HCT116 (cell line): ENCODE results near the gene PDHX. TPM values are rescaled to one million over a fixed set of nuclear protein-coding genes. Genes with fewer than 3 reads are reported as not detected.

Experiments
- ATAC-seq: fragments of 200-7000 bp; cut with Tn5 transposase; 2 replicates; pipeline ENCODE4 v1.9.1; 2020; ENCODE audit warnings: mild to moderate bottlenecking, moderate library complexity
- BruUV-seq: library from RNA; stranded (reverse); fragments of 400-500 nt; replicated peaks from 2 replicates; lab custom pipeline; 2021; lab: Mats Ljungman, UMichigan
- CTCF ChIA-PET: fragments of 300-600 bp; sonication (Branson Sonifier 250); formaldehyde crosslinking; loops from one replicate; lab custom pipeline; 2021; ENCODE audit warnings: antibody characterized with exemption; lab: Charles Lee
- POLR2A ChIA-PET: fragments of 300-600, 350-600 bp; sonication (Branson Sonifier 250); formaldehyde crosslinking; loops from one replicate; lab custom pipeline; 2021; ENCODE audit warnings: antibody characterized with exemption; lab: Charles Lee
- RAD21 ChIA-PET, 2 experiments: fragments of 300-600 bp; sonication (Branson Sonifier 250); formaldehyde crosslinking; loops; one replicate each; lab custom pipeline; 2023; ENCODE audit warnings: low total read pairs in 2 of 2; ENCODE audit not compliant: uncharacterized antibody in 2 of 2, unreplicated experiment in 2 of 2, low non-redundant PET in 1 of 2; lab: Charles Lee
- DNase-seq: peaks from one replicate; pipeline ENCODE4 v3.0.0-alpha.2; 2010; ENCODE audit warnings: low read depth, low spot score
- H2AFZ ChIP-seq: fragments of 200-600 bp; shearing (Covaris generic), sonication (generic); 2 replicates; pipeline ENCODE4 v1.6.1; 2017; ENCODE audit warnings: low read depth, mixed run types, mixed read lengths, antibody characterized with exemption, low read length; ENCODE audit not compliant: poor library complexity, severe bottlenecking
- H3K27ac ChIP-seq: 2 replicates; pipeline ENCODE4 v1.5.1; 2012; ENCODE audit warnings: low read depth, low read length
- H3K27me3 ChIP-seq: fragments of 200-600 bp; sonication (generic); 2 replicates; pipeline ENCODE4 v1.6.1; 2016; ENCODE audit warnings: mixed run types, low read length, mixed read lengths; ENCODE audit not compliant: insufficient read depth
- H3K36me3 ChIP-seq, 2 experiments: fragments of 200-500 bp in 1 of 2; fragments of 200-600 bp in 1 of 2; sonication (Bioruptor generic) in 1 of 2; sonication (generic) in 1 of 2; 2 replicates each; pipeline versions ENCODE4 v1.5.1 to v1.6.1; 2014 to 2016; ENCODE audit warnings: low read length in 2 of 2, inconsistent platforms in 1 of 2, mixed read lengths in 1 of 2, mixed run types in 1 of 2; ENCODE audit not compliant: insufficient read depth in 2 of 2, control insufficient read depth in 1 of 2
- H3K4me1 ChIP-seq, 2 experiments: fragments of 200-600 bp in 1 of 2; sonication (generic) in 1 of 2; 2 replicates each; pipeline versions ENCODE4 v1.5.1 to v1.6.1; 2012 to 2017; ENCODE audit warnings: low read length in 2 of 2, inconsistent platforms in 1 of 2, mild to moderate bottlenecking in 1 of 2, mixed read lengths in 1 of 2, mixed run types in 1 of 2, moderate library complexity in 1 of 2; ENCODE audit not compliant: insufficient read depth in 2 of 2, control insufficient read depth in 1 of 2
- H3K4me2 ChIP-seq: fragments of 200-600 bp; sonication (generic); 2 replicates; pipeline ENCODE4 v1.6.1; 2017; ENCODE audit warnings: mixed run types, low read length, mixed read lengths
- H3K4me3 ChIP-seq, 2 experiments: fragments of 200-600 bp in 1 of 2; sonication (generic) in 1 of 2; replicated peaks in 1 of 2; 2 replicates each; pipeline ENCODE4 v1.5.1; 2011 to 2016; ENCODE audit warnings: low read length in 2 of 2, control low read depth in 1 of 2, low read depth in 1 of 2, mild to moderate bottlenecking in 1 of 2, mixed read lengths in 1 of 2, mixed run types in 1 of 2
- H3K79me2 ChIP-seq: fragments of 200-600 bp; sonication (generic); 2 replicates; pipeline ENCODE4 v1.6.1; 2017; ENCODE audit warnings: mild to moderate bottlenecking, mixed run types, low read length, moderate library complexity, mixed read lengths; ENCODE audit not compliant: insufficient read depth
- H3K9ac ChIP-seq: fragments of 200-600 bp; sonication (generic); 2 replicates; pipeline ENCODE4 v1.6.1; 2016; ENCODE audit warnings: low read length, mixed read lengths
- H3K9me2 ChIP-seq: fragments of 200-600 bp; sonication (generic), shearing (Covaris generic); 2 replicates; pipeline ENCODE4 v1.6.1; 2017; ENCODE audit warnings: mixed run types, mild to moderate bottlenecking, moderate library complexity; ENCODE audit not compliant: insufficient read depth
- H3K9me3 ChIP-seq, 2 experiments: fragments of 200-500 bp in 1 of 2; fragments of 200-600 bp in 1 of 2; sonication (Bioruptor generic) in 1 of 2; sonication (generic) in 1 of 2; 2 replicates each; pipeline ENCODE4 v1.6.1; 2014 to 2017; ENCODE audit warnings: low read length in 2 of 2, mixed read lengths in 2 of 2, inconsistent platforms in 1 of 2, low read depth in 1 of 2, mild to moderate bottlenecking in 1 of 2, mixed run types in 1 of 2, moderate library complexity in 1 of 2; ENCODE audit not compliant: control insufficient read depth in 1 of 2, insufficient read depth in 1 of 2
- H4K20me1 ChIP-seq: fragments of 200-600 bp; sonication (generic), shearing (Covaris generic); 2 replicates; pipeline ENCODE4 v1.6.1; 2017; ENCODE audit warnings: mixed run types, mild to moderate bottlenecking, moderate library complexity; ENCODE audit not compliant: insufficient read depth
- CBX3 ChIP-seq: IDR thresholded peaks from 2 replicates; pipeline ENCODE4 v1.6.1; 2012; ENCODE audit warnings: low read depth
- EGR1 ChIP-seq: IDR thresholded peaks from 2 replicates; pipeline ENCODE4 v1.6.1; 2012; ENCODE audit warnings: low read depth
- ELF1 ChIP-seq: IDR thresholded peaks from 2 replicates; pipeline ENCODE4 v1.6.1; 2012; ENCODE audit warnings: low read depth, borderline replicate concordance
- EZH2 ChIP-seq: fragments of 200-600 bp; sonication (generic); IDR thresholded peaks from 2 replicates; pipeline ENCODE4 v1.6.1; 2017; ENCODE audit warnings: antibody characterized with exemption, mixed run types
- EZH2phosphoT487 ChIP-seq: fragments of 200-600 bp; IDR thresholded peaks from 2 replicates; pipeline ENCODE4 v1.6.1; 2018; ENCODE audit warnings: antibody characterized with exemption, borderline replicate concordance
- FOSL1 ChIP-seq: IDR thresholded peaks from 2 replicates; pipeline ENCODE4 v1.6.1; 2012; ENCODE audit warnings: low read depth
- POLR2A ChIP-seq: IDR thresholded peaks from 2 replicates; pipeline ENCODE4 v1.7.0; 2011; ENCODE audit warnings: borderline replicate concordance; ENCODE audit not compliant: insufficient read depth, insufficient read length; ENCODE audit errors: extremely low read depth
- POLR2AphosphoS5 ChIP-seq: IDR thresholded peaks from 2 replicates; pipeline ENCODE4 v1.6.1; 2011; ENCODE audit warnings: mild to moderate bottlenecking, low read depth, low read length, moderate library complexity
- SP1 ChIP-seq: IDR thresholded peaks from 2 replicates; pipeline ENCODE4 v1.6.1; 2012; ENCODE audit warnings: low read depth
- SRF ChIP-seq: IDR thresholded peaks from 2 replicates; pipeline ENCODE4 v1.6.1; 2012; ENCODE audit warnings: low read depth
- YY1 ChIP-seq: IDR thresholded peaks from 2 replicates; pipeline ENCODE4 v1.6.1; 2011; ENCODE audit warnings: low read length, low read depth, moderate library complexity, mild to moderate bottlenecking; ENCODE audit not compliant: insufficient replicate concordance; ENCODE audit errors: extremely low read depth
- ZNF274 ChIP-seq: fragments of 200-500 bp; sonication (Bioruptor generic); IDR thresholded peaks from 2 replicates; pipeline ENCODE4 v1.6.1; 2014; ENCODE audit warnings: mild to moderate bottlenecking, low read depth, low read length, inconsistent platforms
- intact Hi-C: fragments of 100-400 bp; cut with micrococcal nuclease; formaldehyde crosslinking; loops from 2 replicates; pipeline ENCODE4 v1.10.0; 2022
- total RNA-seq: library from RNA; stranded (reverse); gene quantifications from one replicate; pipeline ENCODE4 v1.2.1, GENCODE V29; 2021; ENCODE audit not compliant: unreplicated experiment
- TF ChIP-seq, protein P1 (sequence below), 3 experiments: fragments of 200-600 bp in 1 of 3; sonication (generic) in 1 of 3; IDR thresholded peaks in 2 of 3; conservative IDR thresholded peaks in 1 of 3; 2 replicates each; pipeline ENCODE4 v1.5.1; 2012 to 2017; ENCODE audit warnings: low read depth in 2 of 3, low read length in 2 of 3, antibody characterized with exemption in 1 of 3, borderline replicate concordance in 1 of 3, control low read depth in 1 of 3, mild to moderate bottlenecking in 1 of 3, mixed read lengths in 1 of 3, mixed run types in 1 of 3, moderate library complexity in 1 of 3; ENCODE audit not compliant: insufficient read depth in 1 of 3
- TF ChIP-seq, protein P2 (sequence below): IDR thresholded peaks from 2 replicates; pipeline ENCODE4 v1.6.1; 2012
- TF ChIP-seq, protein P3 (sequence below): IDR thresholded peaks from 2 replicates; pipeline ENCODE4 v1.6.1; 2011; ENCODE audit warnings: mild to moderate bottlenecking, low read length, moderate library complexity; ENCODE audit not compliant: insufficient replicate concordance; ENCODE audit errors: extremely low read depth

PDHX gene
- total RNA-seq, 1 experiment from 2014 or later = 36.6 TPM

DNA sequence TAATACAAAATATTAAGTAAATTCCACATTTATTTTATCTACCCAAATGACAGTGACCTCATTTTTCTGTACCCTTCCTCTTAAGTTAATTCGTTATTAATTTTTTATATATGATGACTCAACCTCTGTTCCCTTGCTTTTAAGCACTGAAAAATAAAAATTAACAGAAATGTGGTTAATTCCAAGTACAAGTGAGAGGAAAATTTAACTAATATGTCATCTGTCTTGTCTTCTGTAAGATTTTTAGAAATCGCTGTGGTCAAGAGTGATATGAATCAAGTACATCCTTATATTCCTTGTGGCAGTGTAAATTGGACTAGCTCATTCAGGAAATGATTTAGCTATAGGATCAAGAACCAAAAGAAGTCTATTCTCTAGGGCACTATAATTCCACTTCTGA lies 74.5 kb downstream of the PDHX start:
- Histone ChIP-seq H3K27ac (no peak overlapping the region), H3K9ac (no peak overlapping the region), H3K4me3 (no peak overlapping the region), H3K4me1 (peaks cover 6 to 13% of the 10 kb centered on the region in 2 experiments; a peak in 2 of 4 replicates), H3K36me3 (0 out of 4 replicates have a peak, but pooled peaks cover 0 to 2% of the 10 kb centered on the region in 2 experiments), H3K4me2 (no peak overlapping the region), H4K20me1 (no peaks in the 10 kb centered on the region), H2AFZ (no peak overlapping the region), H3K27me3 (no peaks in the 10 kb centered on the region), H3K9me2 (no peaks in the 10 kb centered on the region), H3K9me3 (no peaks in the 10 kb centered on the region), H3K79me2 (no peaks in the 10 kb centered on the region)
- intact Hi-C loops = no loop called here
- ATAC-seq = no peak
- no peak for DNase-seq
- CTCF ChIA-PET = no interaction called here
- no peak for TF ChIP-seq FOSL1
- no peak for TF ChIP-seq EZH2
- no peak for TF ChIP-seq CBX3
- no peak for TF ChIP-seq EZH2phosphoT487
- TF ChIP-seq SRF = no peak
- TF ChIP-seq SP1 = no peak
- no peak for TF ChIP-seq ZNF274
- no peak for TF ChIP-seq YY1
- no TSS peak for BruUV-seq
- RAD21 ChIA-PET = no interaction called here
- POLR2A ChIA-PET = no interaction called here

DNA sequence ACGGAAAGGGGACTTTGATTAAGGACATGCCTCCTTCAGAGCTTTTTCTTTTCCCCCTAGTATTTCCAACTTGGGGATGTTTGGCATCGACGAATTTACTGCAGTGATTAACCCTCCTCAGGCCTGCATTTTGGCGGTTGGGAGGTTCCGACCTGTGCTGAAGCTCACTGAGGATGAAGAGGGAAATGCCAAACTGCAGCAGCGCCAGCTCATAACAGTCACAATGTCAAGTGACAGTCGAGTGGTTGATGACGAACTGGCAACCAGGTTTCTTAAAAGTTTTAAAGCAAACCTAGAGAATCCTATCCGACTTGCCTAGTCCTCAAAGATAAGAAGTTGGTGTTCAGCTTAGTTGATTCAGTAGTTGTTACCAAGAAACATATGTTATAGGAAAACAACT lies 78.4 kb downstream of the PDHX start:
- no peak for ATAC-seq
- CTCF ChIA-PET = no interaction called here

More for the DNA sequence above, 78.4 kb downstream of the PDHX start:
- Histone ChIP-seq H3K4me3 (no peak overlapping the region), H3K9me3 (no peaks in the 10 kb centered on the region), H3K27ac (no peak overlapping the region), H3K27me3 (no peaks in the 10 kb centered on the region), H3K9ac (no peak overlapping the region), H3K79me2 (no peaks in the 10 kb centered on the region), H3K9me2 (no peaks in the 10 kb centered on the region), H3K36me3 (0 out of 4 replicates have a peak, but pooled peaks cover 0 to 2% of the 10 kb centered on the region in 2 experiments), H3K4me2 (no peak overlapping the region), H2AFZ (no peak overlapping the region), H4K20me1 (no peaks in the 10 kb centered on the region), H3K4me1 (peaks cover 0 to 6% of the 10 kb centered on the region in 2 experiments; a peak in 2 of 4 replicates)
- TF ChIP-seq SP1 (no peak), ZNF274 (no peak), EGR1 (no peak), FOSL1 (no peak), POLR2A (no peak), CBX3 (no peak), ELF1 (no peak), POLR2AphosphoS5 (no peak)
- TF ChIP-seq, protein P1, sequence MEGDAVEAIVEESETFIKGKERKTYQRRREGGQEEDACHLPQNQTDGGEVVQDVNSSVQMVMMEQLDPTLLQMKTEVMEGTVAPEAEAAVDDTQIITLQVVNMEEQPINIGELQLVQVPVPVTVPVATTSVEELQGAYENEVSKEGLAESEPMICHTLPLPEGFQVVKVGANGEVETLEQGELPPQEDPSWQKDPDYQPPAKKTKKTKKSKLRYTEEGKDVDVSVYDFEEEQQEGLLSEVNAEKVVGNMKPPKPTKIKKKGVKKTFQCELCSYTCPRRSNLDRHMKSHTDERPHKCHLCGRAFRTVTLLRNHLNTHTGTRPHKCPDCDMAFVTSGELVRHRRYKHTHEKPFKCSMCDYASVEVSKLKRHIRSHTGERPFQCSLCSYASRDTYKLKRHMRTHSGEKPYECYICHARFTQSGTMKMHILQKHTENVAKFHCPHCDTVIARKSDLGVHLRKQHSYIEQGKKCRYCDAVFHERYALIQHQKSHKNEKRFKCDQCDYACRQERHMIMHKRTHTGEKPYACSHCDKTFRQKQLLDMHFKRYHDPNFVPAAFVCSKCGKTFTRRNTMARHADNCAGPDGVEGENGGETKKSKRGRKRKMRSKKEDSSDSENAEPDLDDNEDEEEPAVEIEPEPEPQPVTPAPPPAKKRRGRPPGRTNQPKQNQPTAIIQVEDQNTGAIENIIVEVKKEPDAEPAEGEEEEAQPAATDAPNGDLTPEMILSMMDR (IDR thresholded peaks at IDR 0.05 in 2 of 3, conservative IDR thresholded peaks at IDR 0.05 in 1 of 3; ENCODE audit: borderline replicate concordance in 1 of 3, insufficient read depth in 1 of 3, low read depth in 2 of 3, low read length in 2 of 3) = no peak
- TF ChIP-seq, protein P2, sequence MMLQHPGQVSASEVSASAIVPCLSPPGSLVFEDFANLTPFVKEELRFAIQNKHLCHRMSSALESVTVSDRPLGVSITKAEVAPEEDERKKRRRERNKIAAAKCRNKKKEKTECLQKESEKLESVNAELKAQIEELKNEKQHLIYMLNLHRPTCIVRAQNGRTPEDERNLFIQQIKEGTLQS = no peak
- TF ChIP-seq, protein P3, sequence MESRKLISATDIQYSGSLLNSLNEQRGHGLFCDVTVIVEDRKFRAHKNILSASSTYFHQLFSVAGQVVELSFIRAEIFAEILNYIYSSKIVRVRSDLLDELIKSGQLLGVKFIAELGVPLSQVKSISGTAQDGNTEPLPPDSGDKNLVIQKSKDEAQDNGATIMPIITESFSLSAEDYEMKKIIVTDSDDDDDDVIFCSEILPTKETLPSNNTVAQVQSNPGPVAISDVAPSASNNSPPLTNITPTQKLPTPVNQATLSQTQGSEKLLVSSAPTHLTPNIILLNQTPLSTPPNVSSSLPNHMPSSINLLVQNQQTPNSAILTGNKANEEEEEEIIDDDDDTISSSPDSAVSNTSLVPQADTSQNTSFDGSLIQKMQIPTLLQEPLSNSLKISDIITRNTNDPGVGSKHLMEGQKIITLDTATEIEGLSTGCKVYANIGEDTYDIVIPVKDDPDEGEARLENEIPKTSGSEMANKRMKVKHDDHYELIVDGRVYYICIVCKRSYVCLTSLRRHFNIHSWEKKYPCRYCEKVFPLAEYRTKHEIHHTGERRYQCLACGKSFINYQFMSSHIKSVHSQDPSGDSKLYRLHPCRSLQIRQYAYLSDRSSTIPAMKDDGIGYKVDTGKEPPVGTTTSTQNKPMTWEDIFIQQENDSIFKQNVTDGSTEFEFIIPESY = no peak
- intact Hi-C loops = loop anchor here (5.0 kb wide), 1 partner anchor 227 kb away; no protein-coding TSS in a partner anchor
- no peak for DNase-seq
- POLR2A ChIA-PET = no interaction called here
- RAD21 ChIA-PET = no interaction called here
- BruUV-seq = no TSS peak
